ENCODE results near the gene SLC35E2B. TPM values are rescaled to one million over a fixed set of nuclear protein-coding genes. Genes with fewer than 3 reads are reported as not detected.

SLC35E2B gene
- total and polyA plus RNA-seq, 3 donors from 2014 or later = 25.9 to 50.0 (median 48.8) TPM

- WGBS, 2 donors = 84 to 90% methylated on average over 12 to 31 of the region's 31 CpGs
- intact Hi-C loops (cut with DNase I; ENCODE audit: low total_unique reads) = no loop called here
- Histone ChIP-seq H3K36me3 (ENCODE audit: low read depth, missing control alignments) (no peaks in the 10 kb centered on the region), H3K27ac (no peak overlapping the region), H3K4me1 (peaks cover 10% of the 10 kb centered on the region), H3K27me3 (no peaks in the 10 kb centered on the region), H3K9me3 (no peaks in the 10 kb centered on the region), H3K4me3 (no peak overlapping the region)
- no peak for DNase-seq
- TF ChIP-seq, protein P1, sequence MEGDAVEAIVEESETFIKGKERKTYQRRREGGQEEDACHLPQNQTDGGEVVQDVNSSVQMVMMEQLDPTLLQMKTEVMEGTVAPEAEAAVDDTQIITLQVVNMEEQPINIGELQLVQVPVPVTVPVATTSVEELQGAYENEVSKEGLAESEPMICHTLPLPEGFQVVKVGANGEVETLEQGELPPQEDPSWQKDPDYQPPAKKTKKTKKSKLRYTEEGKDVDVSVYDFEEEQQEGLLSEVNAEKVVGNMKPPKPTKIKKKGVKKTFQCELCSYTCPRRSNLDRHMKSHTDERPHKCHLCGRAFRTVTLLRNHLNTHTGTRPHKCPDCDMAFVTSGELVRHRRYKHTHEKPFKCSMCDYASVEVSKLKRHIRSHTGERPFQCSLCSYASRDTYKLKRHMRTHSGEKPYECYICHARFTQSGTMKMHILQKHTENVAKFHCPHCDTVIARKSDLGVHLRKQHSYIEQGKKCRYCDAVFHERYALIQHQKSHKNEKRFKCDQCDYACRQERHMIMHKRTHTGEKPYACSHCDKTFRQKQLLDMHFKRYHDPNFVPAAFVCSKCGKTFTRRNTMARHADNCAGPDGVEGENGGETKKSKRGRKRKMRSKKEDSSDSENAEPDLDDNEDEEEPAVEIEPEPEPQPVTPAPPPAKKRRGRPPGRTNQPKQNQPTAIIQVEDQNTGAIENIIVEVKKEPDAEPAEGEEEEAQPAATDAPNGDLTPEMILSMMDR (IDR thresholded peaks at IDR 0.05) = no peak
- no peak for TF ChIP-seq POLR2A (IDR thresholded peaks at IDR 0.05)
Observed at GRCh38 chr1:1621173-1622009, 71.2 kb downstream of the SLC35E2B start.

DNA sequence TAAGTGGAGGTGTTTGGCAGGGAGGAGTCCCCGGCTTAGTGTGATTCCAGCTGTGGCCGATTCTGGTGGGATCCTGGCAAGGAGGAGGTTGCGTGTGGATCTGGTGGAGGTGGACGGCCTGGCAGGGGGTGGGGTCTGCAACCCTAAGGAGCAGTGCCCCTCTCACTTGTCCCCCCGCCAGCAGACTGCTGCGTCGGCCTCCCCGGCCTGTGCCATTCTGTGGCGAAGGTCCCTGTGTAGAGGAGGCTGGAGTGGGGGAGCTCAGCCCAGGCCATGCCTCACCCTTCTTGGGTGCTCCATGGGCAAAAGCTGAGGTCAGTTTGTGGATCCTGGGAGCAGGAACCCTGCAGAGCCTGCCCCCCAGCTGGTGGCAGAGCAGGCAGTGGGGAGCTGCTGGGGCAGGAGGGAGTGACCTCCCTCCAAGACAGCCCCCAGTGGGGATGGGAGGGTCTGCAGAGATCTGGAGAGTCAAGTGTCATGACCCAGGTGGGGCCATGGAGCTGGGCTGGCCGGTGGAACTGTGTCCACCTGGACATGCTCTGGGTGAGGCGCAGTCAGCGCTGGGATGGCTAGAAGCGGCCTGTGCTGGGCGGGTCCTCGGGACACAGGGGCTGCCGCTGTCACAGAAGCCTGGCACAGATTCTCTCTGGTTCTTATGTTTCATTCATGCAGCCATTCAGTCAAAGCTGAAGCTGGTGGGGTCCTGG, 72.0 kb downstream of the SLC35E2B start:
- 90 to 95% methylated on average over 4 to 16 of the region's 16 CpGs for WGBS, 2 donors

GRCh38 chr1:1619917-1620361, 72.7 kb downstream of the SLC35E2B start:
- no peak for DNase-seq
- TF ChIP-seq POLR2A (IDR thresholded peaks at IDR 0.05) = no peak
- TF ChIP-seq, protein P1 (IDR thresholded peaks at IDR 0.05) = no peak
- H3K27ac ChIP-seq = no peak overlapping the region
- intact Hi-C loops (cut with DNase I; ENCODE audit: low total_unique reads) = no loop called here
- H3K9me3 ChIP-seq = no peaks in the 10 kb centered on the region
- H3K36me3 ChIP-seq (ENCODE audit: low read depth, missing control alignments) = no peaks in the 10 kb centered on the region
- no peak overlapping the region for H3K4me3 ChIP-seq
- WGBS, 2 donors = 65 to 73% methylated on average over 4 to 14 of the region's 14 CpGs
- no peaks in the 10 kb centered on the region for H3K27me3 ChIP-seq
- peaks cover 11% of the 10 kb centered on the region for H3K4me1 ChIP-seq

More for the DNA sequence above, 72.0 kb downstream of the SLC35E2B start:
- Histone ChIP-seq H3K36me3 (ENCODE audit: low read depth, missing control alignments) (no peaks in the 10 kb centered on the region), H3K27ac (no peak overlapping the region), H3K27me3 (no peaks in the 10 kb centered on the region), H3K4me1 (peaks cover 11% of the 10 kb centered on the region), H3K4me3 (no peak overlapping the region), H3K9me3 (no peaks in the 10 kb centered on the region)
- no peak for DNase-seq
- TF ChIP-seq, protein P1 (IDR thresholded peaks at IDR 0.05) = no peak
- TF ChIP-seq POLR2A (IDR thresholded peaks at IDR 0.05) = no peak
- intact Hi-C loops (cut with DNase I; ENCODE audit: low total_unique reads) = no loop called here

GRCh38 chr1:1618396-1619068, 74.1 kb downstream of the SLC35E2B start:
- H3K36me3 ChIP-seq (ENCODE audit: low read depth, missing control alignments) = no peaks in the 10 kb centered on the region
- no peaks in the 10 kb centered on the region for H3K9me3 ChIP-seq
- H3K4me1 ChIP-seq = peaks cover 15% of the 10 kb centered on the region
- DNase-seq = no peak
- 90 to 100% methylated on average over 1 to 9 of the region's 9 CpGs for WGBS, 2 donors
- H3K4me3 ChIP-seq = no peak overlapping the region
- H3K27ac ChIP-seq = no peak overlapping the region
- intact Hi-C loops (cut with DNase I; ENCODE audit: low total_unique reads) = no loop called here
- no peaks in the 10 kb centered on the region for H3K27me3 ChIP-seq
- TF ChIP-seq POLR2A (IDR thresholded peaks at IDR 0.05) = no peak
- TF ChIP-seq, protein P1 (IDR thresholded peaks at IDR 0.05) = no peak

Measured in testis (tissue), 3 donors.